Measurements from ENCODE around the gene GPR17. TPM values are rescaled to one million over a fixed set of nuclear protein-coding genes. Genes with fewer than 3 reads are reported as not detected.

The GPR17 gene
- total RNA-seq, 1 experiment from 2014 or later = 0.07 TPM

DNA sequence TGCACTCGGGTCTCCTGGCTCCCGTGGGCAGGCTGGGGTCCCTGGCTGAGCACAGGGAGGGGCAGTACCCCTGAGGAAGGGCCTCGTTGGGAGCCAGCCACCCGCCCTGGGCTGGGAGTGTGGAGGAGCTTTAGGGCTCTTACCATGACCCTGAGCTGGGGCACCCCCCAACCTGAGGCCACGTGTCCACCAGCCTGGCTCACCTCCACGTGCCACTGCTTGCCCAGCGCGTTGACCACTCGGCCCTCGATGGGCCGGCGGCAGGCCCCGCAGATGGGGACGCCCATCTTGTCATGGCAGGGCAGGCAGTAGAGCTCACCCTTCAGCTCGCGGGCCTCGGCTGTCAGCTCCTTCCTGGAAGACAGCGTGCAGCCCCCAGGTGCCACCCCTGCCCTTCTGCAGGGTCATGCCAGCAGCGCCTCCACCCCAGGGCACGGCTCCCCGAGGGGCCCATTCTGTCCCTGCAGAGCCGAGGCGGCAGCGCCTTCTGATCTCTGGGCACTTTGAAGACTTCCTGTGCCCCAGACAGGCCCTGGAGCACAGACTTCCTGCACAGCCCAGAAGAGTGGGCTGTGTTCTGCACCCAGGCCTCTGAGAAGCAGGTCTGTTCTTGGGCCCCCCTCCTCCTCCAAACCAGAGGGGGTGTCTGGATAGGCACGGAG is 4.0 kb upstream of the GPR17 start:
- DNase-seq (ENCODE audit: low read depth) = no peak

DNA sequence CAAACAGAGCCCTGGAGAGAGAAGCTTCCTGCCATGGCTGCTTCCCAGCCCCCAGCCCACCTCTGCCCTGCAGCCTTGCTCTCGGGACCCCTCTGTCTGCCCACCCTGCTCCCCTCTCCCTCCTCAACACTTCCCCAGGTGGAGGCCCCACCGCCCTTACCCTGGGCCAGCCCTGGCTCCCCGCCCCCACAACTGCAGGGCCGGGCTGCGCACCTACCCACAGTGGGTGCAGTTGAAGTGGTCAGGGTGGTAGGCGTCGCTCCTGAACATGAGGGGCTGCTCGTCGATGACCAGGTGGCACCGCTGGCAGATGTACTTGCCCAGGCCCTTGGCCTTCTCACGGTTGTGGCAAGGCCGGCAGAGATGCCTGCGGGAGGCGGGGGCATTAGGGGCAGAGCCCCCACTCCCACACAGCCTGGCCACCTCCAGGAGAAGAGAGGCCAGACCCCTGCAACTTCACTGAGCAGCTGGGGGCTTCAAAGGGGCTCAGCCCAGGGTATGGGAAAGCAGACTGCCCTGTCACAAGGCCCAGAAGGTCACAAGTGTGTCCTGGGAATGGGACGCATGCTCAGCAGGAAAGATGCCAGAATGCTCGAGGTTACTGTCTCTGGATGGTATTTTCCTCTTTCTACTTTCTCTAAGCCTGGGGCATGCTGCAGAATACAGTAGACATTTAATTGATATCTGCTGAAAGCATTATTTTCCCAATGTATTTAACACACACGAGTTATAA is 3.1 kb upstream of the GPR17 start:
- DNase-seq (ENCODE audit: low read depth) = no peak

DNA sequence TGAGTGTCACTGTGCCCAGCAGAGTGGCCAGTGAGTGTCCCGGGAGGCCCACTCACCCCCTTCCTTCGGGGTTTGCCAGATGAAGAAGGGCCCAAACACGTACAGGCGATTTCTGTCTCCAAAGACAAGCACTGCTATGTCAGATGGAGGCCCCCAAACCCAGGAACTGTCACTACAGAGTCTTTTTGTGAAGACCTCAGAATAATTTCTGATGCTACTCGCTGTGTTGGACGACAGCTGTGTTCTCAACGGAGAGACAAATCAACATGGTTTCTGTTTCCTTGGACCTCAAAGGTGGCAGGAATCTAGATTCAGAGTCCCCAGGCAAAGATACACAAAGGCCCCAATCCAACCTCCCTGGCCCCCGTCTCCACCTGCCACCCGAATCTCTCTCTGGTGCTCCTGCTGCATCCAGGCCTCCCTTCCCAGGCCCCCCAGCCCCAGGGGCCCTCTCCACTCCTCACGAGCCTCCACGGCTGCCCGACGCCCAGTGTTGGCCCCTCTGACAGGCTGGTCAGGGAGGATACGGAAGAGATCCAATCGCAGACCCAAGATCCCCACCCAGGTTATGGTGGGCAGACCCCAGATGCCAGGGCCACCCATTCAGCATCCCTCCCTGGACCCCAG is 2.4 kb upstream of the GPR17 start:
- no peak for DNase-seq (ENCODE audit: low read depth)

DNA sequence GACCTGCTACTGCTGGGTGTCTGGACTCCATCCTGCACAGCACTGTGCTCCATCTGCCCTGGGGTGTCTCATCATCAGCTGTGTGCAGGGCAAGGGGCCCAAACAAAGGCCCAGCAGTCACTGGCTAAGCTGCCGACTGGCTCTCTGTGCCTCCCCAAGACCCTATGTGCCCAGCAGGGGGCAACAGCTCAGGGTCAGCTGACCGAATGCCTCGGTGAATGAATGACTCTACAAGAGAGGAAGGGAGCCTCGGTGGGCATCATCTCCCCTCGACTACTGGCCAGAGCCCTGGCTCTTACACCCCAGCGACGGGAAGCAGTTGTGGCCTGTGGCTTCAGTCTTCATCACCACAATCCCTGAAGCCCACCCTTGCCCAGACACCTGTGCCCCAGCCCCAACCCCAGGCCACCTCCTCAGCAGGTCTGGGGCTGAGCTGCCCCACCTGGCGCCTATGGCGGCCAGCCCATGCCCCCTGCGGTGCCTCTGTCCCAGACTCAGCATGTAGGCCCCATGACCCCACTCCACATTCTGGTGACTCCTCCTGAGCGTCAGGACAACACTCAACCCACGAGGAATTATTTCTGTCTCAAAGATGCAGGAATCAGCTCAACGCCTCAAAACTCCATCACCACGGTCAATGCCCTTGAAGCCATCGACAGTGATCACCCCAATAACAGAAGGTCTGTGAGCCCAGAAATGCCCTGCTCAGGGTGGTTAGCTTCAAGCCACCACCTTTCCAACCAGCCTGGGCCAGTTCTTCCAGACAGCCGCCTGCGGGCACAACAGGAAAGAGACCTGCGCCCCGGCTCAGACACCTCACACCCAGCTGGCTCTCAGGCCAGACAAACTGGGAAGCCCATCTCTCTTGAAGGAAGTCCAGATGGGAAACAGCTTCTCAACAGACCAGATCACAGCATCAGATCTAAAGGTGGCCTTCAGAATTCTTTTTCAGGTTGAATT is 1.6 kb upstream of the GPR17 start:
- DNase-seq (ENCODE audit: low read depth) = no peak

DNA sequence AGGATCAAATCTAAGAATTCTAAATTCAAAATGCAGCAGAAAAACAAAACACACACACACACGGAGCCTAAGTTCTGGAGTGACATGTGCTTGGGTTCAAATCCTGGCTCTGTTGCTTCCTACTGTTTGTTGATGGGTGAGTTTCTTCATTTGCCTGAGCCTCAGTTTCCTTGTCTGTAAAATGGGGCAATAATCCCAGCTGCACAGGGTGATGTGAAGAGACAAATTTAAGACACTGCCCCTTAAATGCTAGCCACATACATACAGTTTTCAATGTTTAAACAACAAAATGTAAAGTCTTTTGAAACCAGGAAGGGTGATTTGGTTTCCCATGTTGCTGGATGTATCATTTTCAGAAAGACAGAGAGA is 943 bp upstream of the GPR17 start:
- DNase-seq (ENCODE audit: low read depth) = no peak

DNA sequence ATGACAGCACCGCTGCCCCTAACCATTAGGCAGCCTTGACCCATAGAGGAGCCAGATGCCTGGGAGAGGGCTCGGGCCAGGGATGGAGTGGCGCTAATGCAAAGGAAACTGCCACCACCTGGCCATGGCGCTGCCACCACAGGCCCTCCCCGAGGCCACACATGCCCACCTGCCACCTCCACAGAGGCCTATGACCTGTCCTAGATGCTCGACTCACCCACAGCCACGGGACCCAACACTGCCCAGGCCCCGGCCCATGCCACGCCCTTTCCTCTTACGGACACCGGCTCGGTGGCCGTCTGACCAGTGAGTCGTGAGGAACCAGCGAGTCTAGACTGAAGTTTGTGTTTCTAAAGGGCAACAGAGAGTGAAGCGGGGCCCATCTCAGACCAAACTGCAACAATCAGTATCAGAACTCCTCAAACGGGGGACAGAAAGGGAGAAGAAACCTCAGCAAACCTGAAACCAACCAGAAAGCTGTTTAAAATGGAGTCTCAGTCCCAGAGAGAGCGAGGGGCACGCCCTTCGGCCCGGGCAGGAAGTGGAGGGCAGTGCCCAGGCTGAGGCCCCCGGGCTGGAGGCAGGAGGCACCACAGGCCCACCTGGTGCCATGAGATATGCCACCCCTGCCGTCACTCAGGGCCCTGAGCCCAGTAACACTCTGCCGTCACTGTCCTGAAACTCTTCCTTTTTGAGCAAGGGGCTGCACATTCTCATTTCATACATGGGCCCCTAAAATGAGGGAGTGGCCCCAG is 711 bp downstream of the GPR17 start:
- no peak for DNase-seq (ENCODE audit: low read depth)

DNA sequence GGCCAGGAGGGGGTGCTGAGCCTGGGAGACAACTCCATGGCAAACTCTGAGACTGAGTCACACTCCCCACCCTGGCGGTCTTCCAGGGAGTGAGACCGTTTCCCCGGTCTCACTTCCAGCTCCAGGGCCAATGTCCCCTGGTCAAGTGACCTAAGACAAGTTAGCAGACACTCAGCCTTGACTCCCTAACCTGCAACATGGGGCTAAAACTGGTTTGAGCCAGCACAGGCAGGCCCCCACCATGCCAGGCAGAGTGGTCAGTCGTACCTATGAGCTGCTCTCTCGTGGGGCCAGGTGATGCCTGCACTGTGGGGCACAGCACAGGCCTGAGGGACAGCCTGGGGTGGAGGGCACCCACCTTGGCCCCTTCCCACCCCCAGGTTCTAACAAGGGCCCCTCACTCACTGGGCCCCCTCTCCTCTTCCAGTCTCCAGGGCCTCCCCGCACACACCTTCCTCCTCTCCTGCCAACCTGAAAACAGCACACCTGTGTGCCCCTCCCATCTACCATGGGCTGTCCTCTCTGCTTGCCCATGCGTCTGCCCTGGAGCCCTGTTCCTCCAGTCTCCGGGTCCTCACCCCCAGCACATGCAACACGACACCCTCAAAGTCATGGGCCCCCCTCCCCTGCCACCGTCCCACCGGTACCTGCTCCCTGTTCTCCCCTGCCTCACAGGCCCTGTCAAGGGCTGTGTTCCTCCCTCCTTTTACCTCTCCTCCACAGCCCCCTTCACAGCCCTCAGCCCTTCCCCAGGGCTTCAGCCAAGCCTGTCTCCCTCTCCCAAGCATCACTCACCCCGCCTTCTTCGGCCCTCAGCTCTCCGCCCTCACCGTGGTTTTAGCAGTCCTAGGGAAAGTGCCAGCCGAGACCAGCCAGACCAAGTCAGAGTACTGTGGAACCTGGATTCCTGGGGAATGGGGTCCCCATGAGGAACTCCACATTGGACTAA is 1.6 kb downstream of the GPR17 start:
- DNase-seq (ENCODE audit: low read depth) = peak; percentile 68

DNA sequence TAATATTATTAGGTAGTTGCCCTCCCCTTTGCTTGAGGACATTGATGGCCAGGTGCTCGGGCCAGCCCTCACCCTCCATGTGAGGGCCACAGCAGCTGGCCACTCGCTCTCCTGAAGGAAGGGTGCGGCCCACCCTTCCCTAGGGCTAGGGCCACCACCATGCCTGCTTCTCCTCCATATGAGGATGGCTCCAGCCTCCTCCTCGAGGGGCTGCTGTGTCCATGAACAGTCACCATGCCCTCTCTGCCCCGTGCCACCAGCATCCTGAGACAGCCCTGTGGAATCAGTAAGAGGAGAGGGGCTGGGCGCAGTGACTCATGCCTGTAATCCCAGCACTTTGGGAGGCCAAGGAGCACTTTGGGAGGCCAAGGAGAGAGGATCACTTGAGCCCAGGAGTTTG is 2.4 kb downstream of the GPR17 start:
- peak; percentile 19 for DNase-seq (ENCODE audit: low read depth)

DNA sequence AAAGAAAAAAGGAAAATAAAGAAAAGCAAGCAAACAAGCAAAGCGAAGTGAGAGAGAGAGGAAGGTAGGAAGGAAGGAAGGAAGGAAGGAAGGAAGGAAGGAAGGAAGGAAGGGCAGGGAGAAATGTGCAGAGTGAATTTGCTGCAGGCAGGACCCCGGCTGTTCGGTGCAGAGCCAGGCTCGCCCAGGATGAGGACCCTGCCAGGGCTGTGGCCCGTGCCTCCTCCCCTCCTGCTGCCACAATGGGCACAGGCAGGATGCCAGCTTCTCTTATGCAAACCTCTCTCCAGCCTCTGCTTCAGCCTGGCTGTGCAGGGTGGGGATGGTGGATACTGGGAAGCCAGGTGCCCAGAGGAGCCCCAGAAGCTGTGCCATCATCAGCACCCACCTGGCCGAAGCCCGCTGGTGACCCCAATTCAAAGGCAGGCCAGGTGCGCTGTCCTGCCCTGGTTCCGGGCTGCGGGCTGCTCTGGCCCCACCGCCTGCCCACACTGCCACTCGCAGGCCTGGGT is 3.2 kb downstream of the GPR17 start:
- DNase-seq (ENCODE audit: low read depth) = peak; percentile 43

DNA sequence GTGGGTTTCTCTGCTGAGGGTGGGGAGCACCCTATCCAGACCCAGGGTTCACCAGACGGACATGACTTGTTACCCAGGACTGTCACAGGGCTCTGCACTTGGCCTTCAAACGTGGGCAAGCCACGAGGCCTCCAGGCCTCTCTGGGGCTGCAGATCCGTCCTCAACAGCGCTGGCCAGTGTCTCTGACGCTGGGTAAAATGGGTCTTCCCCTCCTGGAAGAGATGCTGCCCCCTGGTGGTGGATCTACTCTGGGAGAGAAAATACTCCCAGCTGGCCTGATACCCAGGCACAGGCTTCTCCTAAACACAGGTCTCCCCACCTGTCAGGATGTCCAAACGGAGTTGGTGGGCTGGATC is 3.7 kb downstream of the GPR17 start:
- DNase-seq (ENCODE audit: low read depth) = peak; percentile 82

DNA sequence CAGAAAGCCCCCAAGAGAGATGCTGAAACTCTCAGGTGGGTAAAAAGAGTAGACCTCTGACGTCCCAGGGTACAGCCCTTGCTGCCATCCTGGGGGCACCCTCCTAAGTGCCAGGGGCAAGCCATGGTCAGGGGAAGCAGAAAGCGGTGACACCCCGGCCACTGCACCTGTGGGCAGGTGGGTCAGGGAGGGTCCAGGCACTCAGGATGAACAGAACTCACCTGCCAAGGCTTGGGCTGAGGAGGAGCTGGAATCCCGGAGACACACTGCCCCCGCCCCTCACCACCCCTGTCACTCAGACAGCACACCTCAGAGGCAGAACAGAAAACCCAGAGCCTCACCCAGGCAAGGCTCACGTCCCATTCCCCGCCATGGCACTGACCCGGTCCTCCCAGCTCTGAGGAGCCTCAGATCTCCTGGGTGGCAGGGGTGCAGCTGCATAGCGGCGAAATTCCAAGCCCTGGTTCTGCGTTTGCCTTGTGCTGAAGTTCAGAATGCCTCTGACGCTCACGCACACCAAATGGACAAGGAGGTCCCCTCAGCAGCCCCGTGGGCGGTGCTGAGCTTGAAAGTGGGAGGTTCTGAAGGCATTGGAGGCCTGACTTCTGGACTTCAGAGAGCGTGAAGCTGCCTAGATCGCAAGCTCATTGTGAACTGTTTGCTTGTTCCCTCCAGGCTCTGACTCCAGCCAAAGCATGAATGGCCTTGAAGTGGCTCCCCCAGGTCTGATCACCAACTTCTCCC is 4.3 kb downstream of the GPR17 start:
- DNase-seq (ENCODE audit: low read depth) = no peak

DNA sequence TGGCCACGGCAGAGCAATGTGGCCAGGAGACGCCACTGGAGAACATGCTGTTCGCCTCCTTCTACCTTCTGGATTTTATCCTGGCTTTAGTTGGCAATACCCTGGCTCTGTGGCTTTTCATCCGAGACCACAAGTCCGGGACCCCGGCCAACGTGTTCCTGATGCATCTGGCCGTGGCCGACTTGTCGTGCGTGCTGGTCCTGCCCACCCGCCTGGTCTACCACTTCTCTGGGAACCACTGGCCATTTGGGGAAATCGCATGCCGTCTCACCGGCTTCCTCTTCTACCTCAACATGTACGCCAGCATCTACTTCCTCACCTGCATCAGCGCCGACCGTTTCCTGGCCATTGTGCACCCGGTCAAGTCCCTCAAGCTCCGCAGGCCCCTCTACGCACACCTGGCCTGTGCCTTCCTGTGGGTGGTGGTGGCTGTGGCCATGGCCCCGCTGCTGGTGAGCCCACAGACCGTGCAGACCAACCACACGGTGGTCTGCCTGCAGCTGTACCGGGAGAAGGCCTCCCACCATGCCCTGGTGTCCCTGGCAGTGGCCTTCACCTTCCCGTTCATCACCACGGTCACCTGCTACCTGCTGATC is 4.9 kb downstream of the GPR17 start:
- peak; percentile 29 for DNase-seq (ENCODE audit: low read depth)

DNA sequence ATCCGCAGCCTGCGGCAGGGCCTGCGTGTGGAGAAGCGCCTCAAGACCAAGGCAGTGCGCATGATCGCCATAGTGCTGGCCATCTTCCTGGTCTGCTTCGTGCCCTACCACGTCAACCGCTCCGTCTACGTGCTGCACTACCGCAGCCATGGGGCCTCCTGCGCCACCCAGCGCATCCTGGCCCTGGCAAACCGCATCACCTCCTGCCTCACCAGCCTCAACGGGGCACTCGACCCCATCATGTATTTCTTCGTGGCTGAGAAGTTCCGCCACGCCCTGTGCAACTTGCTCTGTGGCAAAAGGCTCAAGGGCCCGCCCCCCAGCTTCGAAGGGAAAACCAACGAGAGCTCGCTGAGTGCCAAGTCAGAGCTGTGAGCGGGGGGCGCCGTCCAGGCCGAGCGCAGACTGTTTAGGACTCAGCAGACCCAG is 5.4 kb downstream of the GPR17 start:
- no peak for DNase-seq (ENCODE audit: low read depth)

DNA sequence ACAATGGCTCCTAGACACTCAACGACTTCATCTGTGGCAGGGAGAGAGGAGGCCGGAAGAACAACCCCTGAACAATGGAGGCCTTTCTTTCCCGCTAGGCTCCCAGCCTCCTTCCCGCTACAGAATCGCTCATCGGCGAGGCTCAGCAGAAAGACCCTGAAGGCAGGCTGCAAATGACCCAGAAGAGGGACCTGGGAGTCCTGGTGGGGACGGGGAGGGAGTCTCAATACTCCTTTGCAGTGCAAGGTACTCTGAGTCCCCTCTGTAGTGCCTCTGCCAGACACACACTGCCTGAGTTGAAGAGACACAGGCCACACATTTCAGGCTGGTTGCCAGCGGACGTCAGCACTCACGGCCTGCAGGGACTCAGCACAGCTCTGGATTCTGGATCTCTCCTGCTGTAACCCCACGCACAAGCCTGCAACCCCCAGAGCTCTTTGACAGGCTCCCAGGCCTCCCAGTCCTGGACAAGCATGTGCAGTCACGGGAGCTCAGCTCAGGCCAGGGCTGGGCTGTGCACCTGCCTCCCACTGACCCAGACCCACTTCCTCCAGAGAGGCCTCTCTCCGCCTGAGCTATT is 6.1 kb downstream of the GPR17 start:
- DNase-seq (ENCODE audit: low read depth) = no peak

DNA sequence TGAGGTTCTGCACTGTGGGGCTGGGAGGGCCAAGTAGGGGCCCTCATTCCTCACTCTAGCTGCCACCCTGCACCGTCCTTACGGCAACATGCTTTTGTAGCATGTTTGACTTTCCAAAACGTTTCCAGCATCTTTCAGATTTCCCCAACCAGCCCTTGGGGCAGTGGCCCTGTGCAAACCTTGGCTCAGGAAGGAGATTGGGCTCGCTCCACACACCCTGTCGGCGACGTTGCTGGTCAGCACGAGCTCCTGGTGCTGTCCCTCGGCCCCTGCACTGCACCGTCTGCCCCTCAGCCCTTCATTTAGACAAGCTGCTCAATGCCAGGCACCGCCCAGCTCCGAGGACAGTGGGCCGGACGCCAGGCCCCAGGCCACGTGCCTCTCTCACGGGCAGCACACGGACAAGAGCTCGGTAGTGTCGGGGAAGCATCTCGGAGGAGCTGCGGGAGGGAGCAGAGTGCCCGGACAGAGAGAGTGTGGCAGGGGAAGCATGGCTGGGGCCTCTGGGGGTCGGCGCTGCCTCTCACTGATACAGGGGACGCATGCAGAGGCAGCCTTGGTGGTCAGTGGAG is 6.9 kb downstream of the GPR17 start:
- no peak for DNase-seq (ENCODE audit: low read depth)

DNA sequence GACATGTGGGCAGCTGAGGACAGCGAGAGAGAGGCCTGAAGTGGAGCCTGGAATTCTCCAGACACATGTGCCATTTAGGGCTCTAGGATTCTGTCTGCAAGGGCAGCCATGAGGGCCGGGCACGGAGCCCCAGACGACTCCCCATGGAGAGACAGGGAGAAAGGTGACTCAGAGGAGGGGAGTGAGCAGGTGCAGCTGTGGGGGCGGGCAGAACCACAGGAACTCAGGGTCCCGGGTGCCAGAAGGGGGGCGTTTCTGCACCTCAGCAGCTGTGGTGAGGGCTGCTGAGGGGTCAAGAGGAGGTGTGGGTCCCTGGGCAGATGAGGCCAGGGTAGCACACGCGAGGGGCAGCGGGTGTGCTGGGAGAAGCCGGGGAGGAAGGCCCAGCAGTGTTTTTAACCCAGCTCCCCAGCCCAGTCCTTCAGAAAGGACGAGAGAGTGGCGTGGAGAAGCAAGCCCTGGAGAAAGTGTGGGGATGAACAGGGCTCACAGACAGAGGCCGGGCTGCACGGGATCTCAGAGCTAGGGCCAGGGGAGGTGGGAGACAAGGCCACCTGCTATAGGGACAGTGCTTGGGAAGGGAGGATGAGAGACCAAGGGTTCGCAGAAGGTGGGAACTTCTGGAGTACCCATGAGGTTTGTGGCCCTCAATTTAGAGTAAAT is 7.6 kb downstream of the GPR17 start:
- DNase-seq (ENCODE audit: low read depth) = no peak

DNA sequence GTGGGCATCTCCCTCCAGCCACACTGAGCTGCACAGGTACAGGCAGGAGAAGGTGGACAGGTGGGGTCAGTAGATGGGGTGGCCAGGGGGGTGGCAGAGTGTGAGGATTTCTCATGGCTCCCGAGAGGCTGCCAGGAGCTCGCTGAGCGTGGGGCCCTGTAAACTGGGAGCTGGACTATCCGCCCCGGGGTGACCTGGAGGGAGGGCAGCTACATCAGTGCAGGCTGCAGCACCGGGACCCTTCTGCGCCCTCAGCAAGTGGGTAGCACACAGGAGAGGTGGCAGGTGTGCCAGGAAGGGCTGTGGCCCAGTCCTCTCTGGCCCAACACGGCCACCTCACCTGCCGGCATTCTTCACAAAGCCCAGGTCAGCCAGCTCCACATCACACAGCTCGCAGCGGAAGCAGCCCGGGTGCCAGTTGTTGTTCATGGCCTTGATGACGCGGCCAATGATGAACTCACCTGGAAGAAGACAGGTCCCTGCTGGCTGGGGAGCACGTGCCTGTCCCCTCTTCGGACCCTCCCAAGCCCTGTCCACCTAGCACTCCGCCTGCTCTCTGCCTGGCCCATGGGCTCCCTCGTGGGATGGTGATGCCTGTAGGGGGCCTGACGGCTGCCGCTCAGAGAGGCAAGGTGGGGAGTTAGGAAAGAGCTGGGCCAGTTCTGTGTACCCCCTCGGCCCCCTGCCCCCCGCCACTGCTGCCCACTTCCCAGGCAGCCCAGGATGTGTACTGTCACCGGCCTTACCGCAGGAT is 8.3 kb downstream of the GPR17 start:
- DNase-seq (ENCODE audit: low read depth) = no peak
